Kidney (tissue), 14 donors: ENCODE measurements around the gene C10orf143. TPM values are rescaled to one million over a fixed set of nuclear protein-coding genes. Genes with fewer than 3 reads are reported as not detected.

Source experiments
- DNase-seq, 5 donors: peaks; one replicate each; pipeline ENCODE4 v3.0.0-alpha.2; 2013 to 2020
- FAIRE-seq: peaks from 2 replicates; lab custom pipeline; 2012; peaks lifted over from hg19 to GRCh38; lab: Jason Lieb, UNC
- H3K27ac ChIP-seq, 2 donors: one replicate each; pipeline ENCODE4 v1.7.0; 2013; ENCODE audit warnings: low read depth in 2 of 2, low read length in 2 of 2, inconsistent platforms in 1 of 2
- H3K27me3 ChIP-seq: one replicate; pipeline ENCODE4 v1.7.1; 2013; ENCODE audit warnings: low read length, inconsistent platforms; ENCODE audit not compliant: control insufficient read depth, insufficient read depth
- H3K36me3 ChIP-seq, 3 donors: one replicate each; pipeline versions ENCODE4 v1.7.0 to v1.7.1; 2013; ENCODE audit warnings: low read length in 3 of 3, control low read depth in 1 of 3, inconsistent platforms in 1 of 3; ENCODE audit not compliant: insufficient read depth in 3 of 3, control insufficient read depth in 2 of 3
- H3K4me1 ChIP-seq, 3 donors: one replicate each; pipeline versions ENCODE4 v1.7.0 to v1.7.1; 2013; ENCODE audit warnings: low read length in 3 of 3, inconsistent platforms in 1 of 3, low read depth in 1 of 3; ENCODE audit not compliant: control insufficient read depth in 2 of 3, insufficient read depth in 2 of 3
- H3K4me3 ChIP-seq, 3 donors: one replicate each; pipeline versions ENCODE4 v1.7.0 to v1.8.1; 2013; ENCODE audit warnings: low read length in 3 of 3, control low read depth in 1 of 3, inconsistent platforms in 1 of 3
- H3K9ac ChIP-seq, 3 donors: one replicate each; pipeline versions ENCODE4 v1.7.0 to v1.7.1; 2013; ENCODE audit warnings: low read length in 3 of 3, control low read depth in 1 of 3, inconsistent platforms in 1 of 3
- H3K9me3 ChIP-seq, 3 donors: one replicate each; pipeline versions ENCODE4 v1.7.0 to v1.7.1; 2013; ENCODE audit warnings: low read length in 3 of 3, control low read depth in 1 of 3, inconsistent platforms in 1 of 3; ENCODE audit not compliant: control insufficient read depth in 2 of 3, insufficient read depth in 1 of 3
- intact Hi-C: fragments of 100-400 bp; cut with DNase I; formaldehyde crosslinking; loops from one replicate; pipeline ENCODE4 v1.11.1; 2022
- polyA plus RNA-seq: library from polyadenylated mRNA; stranded (reverse); fragments of 350-450 nt; fragmentation: Illumina TruSeq; extraction: RNeasy Lipid Tissue Mini Kit (QIAGEN cat#74804); gene quantifications from one replicate; pipeline ENCODE4 v1.2.3, GENCODE V29; 2014; ENCODE audit warnings: low read depth, low replicate concordance; ENCODE audit not compliant: insufficient read depth
- total RNA-seq: library from RNA; stranded (reverse); fragmentation: NEBNext Ultra II Directional; extraction: Animal tissue kit (Norgen Biotek cat#: 25700); gene quantifications from one replicate; pipeline ENCODE4 v1.2.1, GENCODE V29; 2021
- TF ChIP-seq, protein P1 (sequence below): IDR thresholded peaks from 3 replicates; pipeline ENCODE4 v1.5.1; 2012; ENCODE audit warnings: mild to moderate bottlenecking, moderate library complexity, borderline replicate concordance; ENCODE audit not compliant: insufficient read depth; ENCODE audit errors: extremely low read depth
- donor health status: control.
- donor health status: control.
- donor health status: control.
- donor health status: control.
- donor health status: control.
- donor health status: DM: yes; HTN: yes; CAD: no.
- donor health status: Normal renal cell carcinoma (clear cell type).

The C10orf143 gene
- total and polyA plus RNA-seq, 2 donors from 2014 or later: 6.6 to 9.2 TPM

DNA sequence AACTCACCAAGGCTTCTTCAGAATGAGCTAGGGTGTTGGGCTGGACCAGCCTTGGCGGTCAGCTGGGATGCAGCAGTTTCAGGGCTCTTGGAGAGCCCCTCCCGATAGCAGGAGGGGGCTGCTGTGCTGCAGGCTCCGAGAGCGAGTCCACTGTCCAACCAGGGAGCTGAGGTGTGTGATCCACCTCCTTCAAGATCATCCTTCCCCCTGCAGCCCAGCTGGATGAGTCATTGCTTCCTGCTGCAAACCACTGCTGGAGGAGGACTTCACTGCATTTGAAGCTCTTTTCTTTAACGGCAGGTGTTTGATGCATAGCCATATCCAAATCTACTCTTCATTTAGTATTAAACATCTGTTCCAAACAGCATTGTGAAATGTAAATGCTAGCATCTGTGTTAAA lies 92.4 kb downstream of the C10orf143 start:
- Histone ChIP-seq H3K9me3 (no peaks in the 10 kb centered on the region), H3K27me3 (no peaks in the 10 kb centered on the region), H3K36me3 (no peaks in the 10 kb centered on the region), H3K4me1 (no peaks in the 10 kb centered on the region), H3K27ac (no peak overlapping the region), H3K4me3 (no peak overlapping the region), H3K9ac (no peak overlapping the region)
- DNase-seq: no peak
- FAIRE-seq: no peak
- TF ChIP-seq, protein P1, sequence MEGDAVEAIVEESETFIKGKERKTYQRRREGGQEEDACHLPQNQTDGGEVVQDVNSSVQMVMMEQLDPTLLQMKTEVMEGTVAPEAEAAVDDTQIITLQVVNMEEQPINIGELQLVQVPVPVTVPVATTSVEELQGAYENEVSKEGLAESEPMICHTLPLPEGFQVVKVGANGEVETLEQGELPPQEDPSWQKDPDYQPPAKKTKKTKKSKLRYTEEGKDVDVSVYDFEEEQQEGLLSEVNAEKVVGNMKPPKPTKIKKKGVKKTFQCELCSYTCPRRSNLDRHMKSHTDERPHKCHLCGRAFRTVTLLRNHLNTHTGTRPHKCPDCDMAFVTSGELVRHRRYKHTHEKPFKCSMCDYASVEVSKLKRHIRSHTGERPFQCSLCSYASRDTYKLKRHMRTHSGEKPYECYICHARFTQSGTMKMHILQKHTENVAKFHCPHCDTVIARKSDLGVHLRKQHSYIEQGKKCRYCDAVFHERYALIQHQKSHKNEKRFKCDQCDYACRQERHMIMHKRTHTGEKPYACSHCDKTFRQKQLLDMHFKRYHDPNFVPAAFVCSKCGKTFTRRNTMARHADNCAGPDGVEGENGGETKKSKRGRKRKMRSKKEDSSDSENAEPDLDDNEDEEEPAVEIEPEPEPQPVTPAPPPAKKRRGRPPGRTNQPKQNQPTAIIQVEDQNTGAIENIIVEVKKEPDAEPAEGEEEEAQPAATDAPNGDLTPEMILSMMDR: no peak
- intact Hi-C loops: no loop called here

DNA sequence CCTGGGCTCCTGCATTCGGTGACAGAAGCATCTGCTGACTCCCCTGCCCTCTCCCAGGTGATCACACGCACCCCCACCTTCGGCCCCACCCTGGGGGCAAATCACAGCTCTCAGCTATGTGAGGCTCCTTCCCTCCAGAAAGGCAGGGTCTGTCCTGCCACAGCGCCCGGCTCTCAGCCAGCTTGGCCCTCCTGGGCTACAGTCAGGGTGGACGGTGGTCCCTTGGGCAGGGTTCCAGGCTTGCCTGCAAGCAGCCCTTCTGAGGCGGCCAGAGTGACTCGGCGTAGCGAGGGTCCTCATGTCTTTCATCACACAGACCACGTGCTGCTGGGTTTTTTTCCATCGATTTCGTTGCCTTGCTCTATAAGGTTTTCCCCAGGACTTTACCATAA lies 93.0 kb downstream of the C10orf143 start:
- Histone ChIP-seq H3K9me3 (no peaks in the 10 kb centered on the region), H3K36me3 (no peaks in the 10 kb centered on the region), H3K4me3 (no peak overlapping the region), H3K4me1 (no peaks in the 10 kb centered on the region), H3K9ac (no peak overlapping the region), H3K27me3 (no peaks in the 10 kb centered on the region), H3K27ac (no peak overlapping the region)
- no peak for FAIRE-seq
- TF ChIP-seq, protein P1: no peak
- intact Hi-C loops: no loop called here
- no peak for DNase-seq

DNA sequence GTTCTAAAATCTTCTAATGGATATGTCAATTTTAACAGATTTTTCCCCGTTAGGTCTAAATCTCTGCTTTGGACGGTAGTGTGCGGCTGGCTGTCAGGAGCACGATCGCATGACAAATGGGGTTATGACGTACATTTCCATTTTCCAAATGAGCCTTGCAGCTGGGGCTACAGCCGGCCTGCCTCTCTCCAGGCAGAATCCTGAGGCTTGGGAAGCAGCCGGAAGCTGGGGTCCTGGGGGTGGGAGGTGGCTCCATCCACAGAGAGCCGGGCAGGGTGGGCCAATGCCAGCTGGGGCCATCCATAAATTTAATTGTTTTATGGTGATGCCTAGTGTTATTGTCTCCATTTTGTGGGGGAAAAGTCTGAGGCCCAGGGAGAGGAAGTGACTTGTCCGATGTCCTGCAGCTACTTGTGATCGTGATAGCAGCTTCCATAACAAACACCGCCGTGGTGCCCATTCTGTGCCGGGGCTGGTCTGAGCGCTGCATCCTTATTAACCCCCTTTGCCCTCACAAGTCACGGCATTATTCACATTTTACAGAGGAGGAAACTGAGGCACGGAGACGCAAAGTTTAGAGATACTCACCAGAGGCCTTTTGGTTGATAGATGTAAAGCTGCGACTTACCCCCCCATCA lies 93.5 kb downstream of the C10orf143 start:
- Histone ChIP-seq H3K4me1 (no peaks in the 10 kb centered on the region), H3K27me3 (no peaks in the 10 kb centered on the region), H3K27ac (no peak overlapping the region), H3K9me3 (no peaks in the 10 kb centered on the region), H3K36me3 (no peaks in the 10 kb centered on the region), H3K4me3 (no peak overlapping the region), H3K9ac (no peak overlapping the region)
- DNase-seq (no peak), FAIRE-seq (no peak)
- TF ChIP-seq, protein P1: no peak
- intact Hi-C loops: no loop called here

DNA sequence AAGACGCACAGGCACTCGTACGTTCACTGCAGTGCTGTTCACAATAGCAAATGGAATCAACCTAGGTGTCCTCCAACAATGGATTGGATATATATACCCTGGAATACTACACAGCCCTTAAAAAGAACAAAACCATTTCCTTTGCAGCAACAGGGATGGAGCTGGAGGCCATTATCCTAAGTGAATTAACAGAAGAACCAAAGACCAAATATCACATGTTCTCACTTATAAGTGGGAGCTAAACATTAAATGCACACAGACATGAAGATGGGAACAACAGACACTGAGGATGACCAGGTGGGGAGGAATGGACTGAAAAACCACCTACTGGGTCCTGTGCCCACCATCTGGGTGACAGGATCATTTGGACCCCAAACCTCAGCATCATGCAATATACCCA lies 94.5 kb downstream of the C10orf143 start:
- no peaks in the 10 kb centered on the region for H3K36me3 ChIP-seq
- no peak overlapping the region for H3K4me3 ChIP-seq
- no peak overlapping the region for H3K27ac ChIP-seq
- H3K27me3 ChIP-seq: no peaks in the 10 kb centered on the region
- no peaks in the 10 kb centered on the region for H3K4me1 ChIP-seq
- H3K9me3 ChIP-seq: no peaks in the 10 kb centered on the region
- no peak for FAIRE-seq
- intact Hi-C loops: no loop called here
- TF ChIP-seq, protein P1: no peak
- no peak overlapping the region for H3K9ac ChIP-seq
- DNase-seq: no peak
